ENCODE results near the gene AKR1C4. TPM values are rescaled to one million over a fixed set of nuclear protein-coding genes. Genes with fewer than 3 reads are reported as not detected.
"Not testable (repeated sequence)": the region's sequence is repeated elsewhere in the genome, so short reads cannot be mapped to it uniquely, and the experiment has no call there.

Gene AKR1C4
- total and polyA plus RNA-seq, 10 donors, result not detected

DNA sequence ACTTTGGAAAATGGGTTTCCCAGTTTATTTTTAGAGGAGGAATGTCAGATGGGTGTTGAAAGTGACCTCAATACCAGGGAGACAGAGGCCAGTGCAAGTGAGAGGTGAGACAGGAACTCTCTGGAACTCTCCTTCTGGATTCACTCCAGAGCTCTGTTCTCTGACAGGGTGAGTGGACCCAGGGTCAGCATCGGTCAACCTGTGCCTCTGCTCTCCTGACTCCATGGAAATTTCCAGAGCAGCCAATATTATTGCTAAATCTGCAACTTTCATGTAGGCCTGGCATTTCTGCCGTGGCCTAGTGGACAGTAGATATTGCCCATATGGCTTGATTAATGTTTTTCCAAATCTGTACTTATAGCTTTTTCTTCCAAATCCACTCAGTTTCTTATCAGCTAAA, 20.2 kb downstream of the AKR1C4 start:
- Histone ChIP-seq H3K4me1 (no peaks in the 10 kb centered on the region), H3K27me3 (replicated peaks in 1 of 7) (no peaks in the 10 kb centered on the region), H3K9me3 (peaks cover 0 to 6% (median 0%) of the 10 kb centered on the region in 8 donors), H3K27ac (no peak overlapping the region), H3K4me3 (no peak overlapping the region), H3K36me3 (no peaks in the 10 kb centered on the region)
- no peak for DNase-seq
- WGBS, 5 donors, result 39 to 46% (median 43%) methylated on average over 2 of the region's 2 CpGs
- intact Hi-C loops (cut with DNase I; ENCODE audit: low total_unique reads), result no loop called here
- TF ChIP-seq, protein P1, sequence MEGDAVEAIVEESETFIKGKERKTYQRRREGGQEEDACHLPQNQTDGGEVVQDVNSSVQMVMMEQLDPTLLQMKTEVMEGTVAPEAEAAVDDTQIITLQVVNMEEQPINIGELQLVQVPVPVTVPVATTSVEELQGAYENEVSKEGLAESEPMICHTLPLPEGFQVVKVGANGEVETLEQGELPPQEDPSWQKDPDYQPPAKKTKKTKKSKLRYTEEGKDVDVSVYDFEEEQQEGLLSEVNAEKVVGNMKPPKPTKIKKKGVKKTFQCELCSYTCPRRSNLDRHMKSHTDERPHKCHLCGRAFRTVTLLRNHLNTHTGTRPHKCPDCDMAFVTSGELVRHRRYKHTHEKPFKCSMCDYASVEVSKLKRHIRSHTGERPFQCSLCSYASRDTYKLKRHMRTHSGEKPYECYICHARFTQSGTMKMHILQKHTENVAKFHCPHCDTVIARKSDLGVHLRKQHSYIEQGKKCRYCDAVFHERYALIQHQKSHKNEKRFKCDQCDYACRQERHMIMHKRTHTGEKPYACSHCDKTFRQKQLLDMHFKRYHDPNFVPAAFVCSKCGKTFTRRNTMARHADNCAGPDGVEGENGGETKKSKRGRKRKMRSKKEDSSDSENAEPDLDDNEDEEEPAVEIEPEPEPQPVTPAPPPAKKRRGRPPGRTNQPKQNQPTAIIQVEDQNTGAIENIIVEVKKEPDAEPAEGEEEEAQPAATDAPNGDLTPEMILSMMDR (IDR thresholded peaks at IDR 0.05 in 8 of 11, conservative IDR thresholded peaks at IDR 0.05 in 3 of 11), result no peak
- TF ChIP-seq POLR2AphosphoS5 (IDR thresholded peaks at IDR 0.05), result no peak
- no peak for TF ChIP-seq POLR2A (IDR thresholded peaks at IDR 0.05)

DNA sequence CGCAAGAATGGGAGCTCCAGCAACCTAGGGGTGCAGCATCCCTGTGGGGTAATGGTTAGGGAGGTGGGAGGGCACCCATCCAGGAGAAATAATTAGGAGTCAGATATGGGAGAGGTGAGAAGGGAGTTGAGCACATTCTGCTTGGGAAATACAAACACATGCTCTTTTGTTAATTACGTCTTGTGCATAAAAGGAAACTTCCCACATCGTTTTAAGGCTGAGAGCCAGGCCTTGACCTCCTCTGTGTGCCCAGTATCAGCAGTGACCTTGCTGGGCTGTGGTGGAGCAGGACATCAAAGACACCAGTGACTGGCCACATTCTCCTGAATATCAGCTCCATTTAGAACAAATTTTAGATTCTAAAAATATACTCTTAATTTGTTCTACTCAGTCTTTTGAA, 22.6 kb downstream of the AKR1C4 start:
- Histone ChIP-seq H3K4me3 (no peak overlapping the region), H3K27ac (no peak overlapping the region), H3K4me1 (no peaks in the 10 kb centered on the region), H3K9me3 (peaks cover 0 to 8% (median 0%) of the 10 kb centered on the region in 8 donors), H3K36me3 (no peaks in the 10 kb centered on the region), H3K27me3 (replicated peaks in 1 of 7) (no peaks in the 10 kb centered on the region)
- TF ChIP-seq, protein P1 (IDR thresholded peaks at IDR 0.05 in 8 of 11, conservative IDR thresholded peaks at IDR 0.05 in 3 of 11), result no peak
- TF ChIP-seq POLR2AphosphoS5 (IDR thresholded peaks at IDR 0.05), result no peak
- TF ChIP-seq POLR2A (IDR thresholded peaks at IDR 0.05), result no peak
- no peak for DNase-seq
- intact Hi-C loops (cut with DNase I; ENCODE audit: low total_unique reads), result no loop called here
- 56 to 73% (median 69%) methylated on average over 3 of the region's 3 CpGs for WGBS, 5 donors

DNA sequence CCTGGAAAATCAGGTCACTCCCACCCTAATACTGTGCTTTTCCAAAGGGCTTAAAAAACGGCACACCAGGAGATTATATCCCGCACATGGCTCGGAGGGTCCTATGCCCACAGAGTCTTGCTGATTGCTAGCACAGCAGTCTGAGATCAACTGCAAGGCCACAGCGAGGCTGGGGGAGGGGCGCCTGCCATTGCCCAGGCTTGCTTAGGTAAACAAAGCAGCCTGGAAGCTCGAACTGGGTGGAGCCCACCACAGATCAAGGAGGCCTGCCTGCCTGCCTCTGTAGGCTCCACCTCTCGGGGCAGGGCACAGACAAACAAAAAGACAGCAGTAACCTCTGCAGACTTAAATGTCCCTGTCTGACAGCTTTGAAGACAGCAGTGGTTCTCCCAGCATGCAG, 26.3 kb downstream of the AKR1C4 start:
- H3K36me3 ChIP-seq; H3K4me3 ChIP-seq; intact Hi-C loops (cut with DNase I; ENCODE audit: low total_unique reads); H3K27me3 ChIP-seq (replicated peaks in 1 of 7); H3K4me1 ChIP-seq; H3K27ac ChIP-seq; DNase-seq; H3K9me3 ChIP-seq: not testable (repeated sequence)
- WGBS, 5 donors, result 73 to 92% (median 85%) methylated on average over 7 of the region's 7 CpGs

DNA sequence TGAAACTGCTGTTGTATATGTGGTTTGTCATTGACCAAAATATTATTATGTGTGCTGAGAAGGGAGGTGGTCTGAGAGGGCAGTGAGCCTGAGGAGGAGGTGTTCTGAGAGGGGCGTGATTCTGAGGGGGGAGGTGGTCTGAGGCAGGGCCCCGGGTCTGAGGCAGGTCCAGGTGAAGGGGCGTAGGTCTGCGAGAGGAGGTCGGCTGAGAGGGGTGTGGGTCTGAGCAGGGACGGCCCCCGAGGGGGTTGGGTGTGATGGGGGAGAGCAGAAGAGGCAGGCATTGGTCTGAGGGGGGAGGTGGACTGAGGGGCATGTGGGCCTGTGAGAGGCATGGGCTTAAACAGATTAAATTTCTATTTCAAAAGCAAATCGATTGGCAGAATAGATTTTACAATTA, 32.4 kb downstream of the AKR1C4 start:
- Histone ChIP-seq H3K27ac (no peak overlapping the region), H3K4me1 (no peaks in the 10 kb centered on the region), H3K36me3 (no peaks in the 10 kb centered on the region), H3K27me3 (replicated peaks in 1 of 7) (no peaks in the 10 kb centered on the region), H3K4me3 (no peak overlapping the region), H3K9me3 (no peaks in the 10 kb centered on the region)
- DNase-seq, result no peak
- TF ChIP-seq, protein P1 (IDR thresholded peaks at IDR 0.05 in 8 of 11, conservative IDR thresholded peaks at IDR 0.05 in 3 of 11), result no peak
- TF ChIP-seq POLR2AphosphoS5 (IDR thresholded peaks at IDR 0.05), result no peak
- TF ChIP-seq POLR2A (IDR thresholded peaks at IDR 0.05), result no peak
- WGBS, 5 donors, result 79 to 92% (median 87%) methylated on average over 8 of the region's 8 CpGs
- intact Hi-C loops (cut with DNase I; ENCODE audit: low total_unique reads), result no loop called here

DNA sequence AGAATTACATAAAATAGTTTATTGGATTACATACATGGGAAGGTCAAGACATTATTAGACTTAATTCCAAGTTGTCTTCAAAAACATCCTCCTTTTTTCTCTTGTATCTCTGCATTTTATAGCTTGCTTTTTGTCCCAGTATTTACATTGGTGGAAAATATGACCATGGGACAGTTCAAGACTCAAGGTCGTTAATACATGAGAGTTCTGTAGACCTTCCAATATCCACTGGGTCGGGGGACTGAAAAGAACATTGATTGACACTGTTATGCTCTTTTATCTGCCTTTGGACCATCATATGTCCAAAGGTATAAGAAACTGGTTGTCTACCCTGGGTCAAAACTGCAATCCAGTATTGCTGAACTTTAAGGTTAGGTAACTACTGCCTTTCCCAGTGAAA, 36.7 kb downstream of the AKR1C4 start:
- H3K27me3 ChIP-seq (replicated peaks in 1 of 7), result no peaks in the 10 kb centered on the region
- intact Hi-C loops (cut with DNase I; ENCODE audit: low total_unique reads), result no loop called here
- DNase-seq, result no peak
- no peak overlapping the region for H3K4me3 ChIP-seq
- peaks cover 0 to 8% (median 0%) of the 10 kb centered on the region in 6 donors for H3K4me1 ChIP-seq
- no peak for TF ChIP-seq POLR2AphosphoS5 (IDR thresholded peaks at IDR 0.05)
- H3K36me3 ChIP-seq, result no peaks in the 10 kb centered on the region
- peaks cover 0 to 12% (median 6%) of the 10 kb centered on the region in 8 donors for H3K9me3 ChIP-seq
- WGBS, 5 donors, result 60 to 78% (median 74%) methylated on average over 2 of the region's 2 CpGs
- H3K27ac ChIP-seq, result no peak overlapping the region
